HL-60 (cell line): Measurements from ENCODE around the gene ECHDC3.
"Not testable (repeated sequence)": the region's sequence is repeated elsewhere in the genome, so short reads cannot be mapped to it uniquely, and the experiment has no call there.

Experiments
- DNase-seq, 2 experiments: peaks; one replicate each; pipeline ENCODE4 v3.0.0-alpha.2; 2010 to 2020; ENCODE audit warnings: low read depth in 1 of 2, low spot score in 1 of 2
- H3K27ac ChIP-seq: fragments of 250-450 bp; sonication (Bioruptor Pico); replicated peaks from 2 replicates; pipeline ENCODE4 v1.5.1; 2020; ENCODE audit warnings: mild to moderate bottlenecking, moderate library complexity
- H3K27me3 ChIP-seq: fragments of 250-450 bp; sonication (Bioruptor Pico); 2 replicates; pipeline ENCODE4 v1.5.1; 2021; ENCODE audit warnings: mild to moderate bottlenecking, moderate library complexity; ENCODE audit not compliant: insufficient read depth, poor library complexity, severe bottlenecking
- H3K4me3 ChIP-seq: replicated peaks from 2 replicates; pipeline ENCODE4 v1.5.1; 2011; ENCODE audit warnings: mild to moderate bottlenecking, control low read depth, low read length; ENCODE audit not compliant: insufficient read depth
- GABPA ChIP-seq: IDR thresholded peaks from 2 replicates; pipeline ENCODE4 v1.6.1; 2012; ENCODE audit warnings: low read depth
- POLR2AphosphoS5 ChIP-seq: IDR thresholded peaks from 2 replicates; pipeline ENCODE4 v1.6.1; 2012; ENCODE audit warnings: low read depth
- SPI1 ChIP-seq: IDR thresholded peaks from 2 replicates; pipeline ENCODE4 v1.6.1; 2012; ENCODE audit warnings: low read depth, mild to moderate bottlenecking, borderline replicate concordance
- TF ChIP-seq, protein P1 (sequence below): IDR thresholded peaks from one replicate; pipeline ENCODE4 v1.5.1; 2011; ENCODE audit warnings: low read length, control low read depth, inconsistent platforms; ENCODE audit not compliant: insufficient read depth
- TF ChIP-seq, protein P2 (sequence below): IDR thresholded peaks from 2 replicates; pipeline ENCODE4 v1.6.1; 2012; ENCODE audit warnings: low read depth; ENCODE audit not compliant: insufficient replicate concordance

Gene ECHDC3

DNA sequence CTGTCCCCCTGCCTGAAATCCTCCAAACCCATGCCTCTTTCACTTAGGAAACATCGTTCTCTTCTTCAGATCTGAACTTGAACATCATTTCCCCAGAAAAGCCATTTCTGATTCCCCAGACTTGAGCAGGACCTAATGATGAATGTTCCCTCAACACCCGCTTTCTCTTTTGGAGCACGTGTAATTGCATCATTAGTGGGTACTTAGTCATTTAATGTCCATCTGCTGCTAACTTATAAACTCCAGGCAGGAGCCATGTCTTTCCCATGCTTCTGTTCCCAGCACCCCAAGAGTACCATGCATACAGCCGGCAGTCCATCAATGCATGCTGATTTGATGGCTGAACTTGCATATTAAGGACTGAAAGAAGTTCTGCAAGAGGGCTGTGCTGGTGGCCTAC lies 36.5 kb upstream of the ECHDC3 start:
- Histone ChIP-seq H3K27me3 (no peaks in the 10 kb centered on the region), H3K27ac (no peak overlapping the region), H3K4me3 (no peak overlapping the region)
- DNase-seq = no peak
- TF ChIP-seq SPI1 (no peak), GABPA (no peak), POLR2AphosphoS5 (no peak)
- TF ChIP-seq, protein P1, sequence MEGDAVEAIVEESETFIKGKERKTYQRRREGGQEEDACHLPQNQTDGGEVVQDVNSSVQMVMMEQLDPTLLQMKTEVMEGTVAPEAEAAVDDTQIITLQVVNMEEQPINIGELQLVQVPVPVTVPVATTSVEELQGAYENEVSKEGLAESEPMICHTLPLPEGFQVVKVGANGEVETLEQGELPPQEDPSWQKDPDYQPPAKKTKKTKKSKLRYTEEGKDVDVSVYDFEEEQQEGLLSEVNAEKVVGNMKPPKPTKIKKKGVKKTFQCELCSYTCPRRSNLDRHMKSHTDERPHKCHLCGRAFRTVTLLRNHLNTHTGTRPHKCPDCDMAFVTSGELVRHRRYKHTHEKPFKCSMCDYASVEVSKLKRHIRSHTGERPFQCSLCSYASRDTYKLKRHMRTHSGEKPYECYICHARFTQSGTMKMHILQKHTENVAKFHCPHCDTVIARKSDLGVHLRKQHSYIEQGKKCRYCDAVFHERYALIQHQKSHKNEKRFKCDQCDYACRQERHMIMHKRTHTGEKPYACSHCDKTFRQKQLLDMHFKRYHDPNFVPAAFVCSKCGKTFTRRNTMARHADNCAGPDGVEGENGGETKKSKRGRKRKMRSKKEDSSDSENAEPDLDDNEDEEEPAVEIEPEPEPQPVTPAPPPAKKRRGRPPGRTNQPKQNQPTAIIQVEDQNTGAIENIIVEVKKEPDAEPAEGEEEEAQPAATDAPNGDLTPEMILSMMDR = no peak
- TF ChIP-seq, protein P2, sequence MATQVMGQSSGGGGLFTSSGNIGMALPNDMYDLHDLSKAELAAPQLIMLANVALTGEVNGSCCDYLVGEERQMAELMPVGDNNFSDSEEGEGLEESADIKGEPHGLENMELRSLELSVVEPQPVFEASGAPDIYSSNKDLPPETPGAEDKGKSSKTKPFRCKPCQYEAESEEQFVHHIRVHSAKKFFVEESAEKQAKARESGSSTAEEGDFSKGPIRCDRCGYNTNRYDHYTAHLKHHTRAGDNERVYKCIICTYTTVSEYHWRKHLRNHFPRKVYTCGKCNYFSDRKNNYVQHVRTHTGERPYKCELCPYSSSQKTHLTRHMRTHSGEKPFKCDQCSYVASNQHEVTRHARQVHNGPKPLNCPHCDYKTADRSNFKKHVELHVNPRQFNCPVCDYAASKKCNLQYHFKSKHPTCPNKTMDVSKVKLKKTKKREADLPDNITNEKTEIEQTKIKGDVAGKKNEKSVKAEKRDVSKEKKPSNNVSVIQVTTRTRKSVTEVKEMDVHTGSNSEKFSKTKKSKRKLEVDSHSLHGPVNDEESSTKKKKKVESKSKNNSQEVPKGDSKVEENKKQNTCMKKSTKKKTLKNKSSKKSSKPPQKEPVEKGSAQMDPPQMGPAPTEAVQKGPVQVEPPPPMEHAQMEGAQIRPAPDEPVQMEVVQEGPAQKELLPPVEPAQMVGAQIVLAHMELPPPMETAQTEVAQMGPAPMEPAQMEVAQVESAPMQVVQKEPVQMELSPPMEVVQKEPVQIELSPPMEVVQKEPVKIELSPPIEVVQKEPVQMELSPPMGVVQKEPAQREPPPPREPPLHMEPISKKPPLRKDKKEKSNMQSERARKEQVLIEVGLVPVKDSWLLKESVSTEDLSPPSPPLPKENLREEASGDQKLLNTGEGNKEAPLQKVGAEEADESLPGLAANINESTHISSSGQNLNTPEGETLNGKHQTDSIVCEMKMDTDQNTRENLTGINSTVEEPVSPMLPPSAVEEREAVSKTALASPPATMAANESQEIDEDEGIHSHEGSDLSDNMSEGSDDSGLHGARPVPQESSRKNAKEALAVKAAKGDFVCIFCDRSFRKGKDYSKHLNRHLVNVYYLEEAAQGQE = no peak

DNA sequence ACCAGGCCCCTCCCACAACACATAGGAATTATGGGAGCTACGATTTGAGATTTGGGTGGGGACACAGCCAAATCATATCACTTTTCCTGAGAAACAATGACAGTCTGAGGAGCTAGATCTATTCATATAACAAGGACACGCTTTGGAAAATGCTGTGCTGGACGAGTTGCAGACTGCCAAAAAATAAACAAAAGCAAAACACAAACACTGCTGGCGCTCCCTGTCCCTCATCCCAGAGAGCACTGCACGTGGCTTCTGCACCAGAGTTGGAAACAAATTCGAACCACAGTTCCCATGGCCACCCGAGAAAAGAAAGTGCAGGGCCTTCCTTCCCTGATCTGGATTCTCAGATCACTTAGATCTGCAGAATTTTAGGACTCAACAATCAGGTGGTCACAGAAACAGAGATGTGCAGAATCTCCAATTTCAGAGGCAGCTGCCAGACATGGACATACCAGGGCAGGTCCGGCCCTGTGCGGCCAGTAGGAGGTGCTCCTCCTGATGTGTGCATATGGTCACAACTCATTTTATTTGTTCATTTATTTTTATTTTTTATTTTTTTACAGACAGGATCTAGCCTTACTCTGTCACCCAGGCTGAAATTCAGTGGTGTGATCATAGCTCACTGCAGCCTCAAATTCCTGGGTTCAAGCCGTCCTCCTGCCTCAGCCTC lies 35.2 kb upstream of the ECHDC3 start:
- Histone ChIP-seq H3K27me3 (no peaks in the 10 kb centered on the region), H3K27ac (no peak overlapping the region), H3K4me3 (no peak overlapping the region)
- no peak for DNase-seq
- TF ChIP-seq, protein P1 = no peak
- TF ChIP-seq SPI1 (no peak), POLR2AphosphoS5 (no peak), GABPA (no peak)
- TF ChIP-seq, protein P2 = no peak

DNA sequence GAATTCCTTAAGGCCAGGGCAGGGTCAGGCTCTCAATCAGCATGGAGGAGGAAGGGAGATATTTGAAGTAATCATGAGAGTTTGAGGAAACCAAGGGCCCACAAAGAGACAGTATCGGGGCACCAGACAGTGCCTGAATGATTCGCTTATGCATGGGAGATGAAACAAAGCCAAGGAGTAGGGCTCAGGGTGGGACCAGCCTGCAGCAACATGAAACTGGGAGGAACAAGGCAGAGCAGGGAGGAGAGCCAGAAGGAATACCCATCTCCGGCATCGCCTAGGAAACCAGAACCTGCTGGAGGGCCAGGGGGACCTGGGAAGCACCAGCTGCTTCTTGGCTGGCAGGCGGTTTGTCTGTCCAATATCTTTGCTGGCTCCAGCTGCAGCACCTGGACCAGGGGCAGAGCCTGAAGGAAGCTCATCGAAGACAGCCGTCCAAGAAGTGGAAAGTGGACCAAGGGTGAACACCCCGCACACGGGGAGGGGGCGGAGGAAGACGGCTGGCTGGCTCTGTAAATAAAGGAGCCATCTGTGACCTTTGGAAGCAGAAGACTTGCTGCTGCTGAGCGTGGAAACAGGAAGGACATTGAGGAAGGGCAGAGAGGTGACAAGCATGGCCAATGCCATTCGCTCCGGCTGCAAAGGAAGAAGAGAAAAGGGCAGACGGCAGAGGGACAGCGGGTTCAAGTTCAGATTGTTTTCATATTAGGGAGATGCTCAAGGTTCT lies 34.4 kb upstream of the ECHDC3 start:
- no peak for DNase-seq
- H3K27ac ChIP-seq = no peak overlapping the region
- H3K4me3 ChIP-seq = no peak overlapping the region
- H3K27me3 ChIP-seq = no peaks in the 10 kb centered on the region
- TF ChIP-seq, protein P2 = no peak
- TF ChIP-seq POLR2AphosphoS5 = no peak
- TF ChIP-seq SPI1 = no peak
- TF ChIP-seq, protein P1 = no peak
- TF ChIP-seq GABPA = no peak

DNA sequence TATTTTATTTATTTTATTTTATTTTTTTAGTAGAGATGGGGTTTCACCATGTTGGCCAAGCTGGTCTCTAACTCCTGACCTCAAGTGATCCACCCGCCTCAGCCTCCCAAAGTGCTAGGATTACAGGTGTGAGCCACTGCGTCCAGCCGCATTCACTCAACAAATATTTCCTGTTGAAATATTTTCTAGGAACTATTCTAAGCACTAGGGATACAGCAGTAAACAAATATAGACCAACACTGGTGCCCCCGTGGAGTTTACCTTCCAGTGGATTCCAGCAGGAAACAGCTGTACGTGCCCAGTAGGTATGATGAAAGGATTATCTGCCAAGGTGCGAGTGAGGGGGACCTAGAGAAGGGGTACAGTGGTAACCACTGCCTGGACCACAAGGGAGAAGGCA lies 33.4 kb upstream of the ECHDC3 start:
- H3K4me3 ChIP-seq, H3K27me3 ChIP-seq, H3K27ac ChIP-seq, DNase-seq: not testable (repeated sequence)
